GM23338 (cell line): Measurements from ENCODE around the gene ZSCAN23. TPM values are rescaled to one million over a fixed set of nuclear protein-coding genes. Genes with fewer than 3 reads are reported as not detected.

ENCODE experiments used
- ATAC-seq: fragments of 200-7000 bp; cut with Tn5 transposase; 3 replicates; pipeline ENCODE4 v1.9.1; 2020
- DNase-seq: peaks from one replicate; pipeline ENCODE4 v3.0.0-alpha.2; 2015; ENCODE audit warnings: low spot score
- H2AFZ ChIP-seq: fragments of 200-600 bp; sonication (generic); 2 replicates; pipeline ENCODE4 v1.8.0; 2016; ENCODE audit warnings: antibody characterized with exemption, mild to moderate bottlenecking, moderate library complexity
- H3F3A ChIP-seq: fragments of 200-600 bp; sonication (generic); replicated peaks from 2 replicates; pipeline ENCODE4 v1.8.0; 2017; ENCODE audit warnings: antibody characterized with exemption, mixed run types, low read depth
- H3K27ac ChIP-seq: fragments of 200-600 bp; sonication (generic); 2 replicates; pipeline ENCODE4 v1.6.1; 2016; ENCODE audit warnings: low read depth
- H3K27me3 ChIP-seq: fragments of 200-600 bp; sonication (generic); 2 replicates; pipeline ENCODE4 v1.8.0; 2016; ENCODE audit warnings: mild to moderate bottlenecking, mixed run types, moderate library complexity; ENCODE audit not compliant: insufficient read depth
- H3K36me3 ChIP-seq: fragments of 200-600 bp; sonication (generic); 2 replicates; pipeline ENCODE4 v1.8.0; 2016; ENCODE audit warnings: mild to moderate bottlenecking; ENCODE audit not compliant: insufficient read depth
- H3K4me1 ChIP-seq: fragments of 200-600 bp; sonication (generic); 2 replicates; pipeline ENCODE4 v1.8.0; 2016; ENCODE audit warnings: mild to moderate bottlenecking, moderate library complexity; ENCODE audit not compliant: insufficient read depth
- H3K4me2 ChIP-seq: fragments of 200-600 bp; sonication (generic); 2 replicates; pipeline ENCODE4 v1.7.1; 2017; ENCODE audit warnings: mixed run types
- H3K4me3 ChIP-seq: fragments of 200-600 bp; sonication (generic); 2 replicates; pipeline ENCODE4 v1.6.1; 2016; ENCODE audit warnings: mixed run types
- H3K79me2 ChIP-seq: fragments of 200-600 bp; sonication (generic); replicated peaks from 2 replicates; pipeline ENCODE4 v1.8.0; 2017; ENCODE audit warnings: mild to moderate bottlenecking; ENCODE audit not compliant: insufficient read depth
- H3K9me2 ChIP-seq: fragments of 200-600 bp; sonication (generic); 2 replicates; pipeline ENCODE4 v1.8.0; 2017; ENCODE audit not compliant: insufficient read depth
- H4K20me1 ChIP-seq: fragments of 200-600 bp; sonication (generic); replicated peaks from 2 replicates; pipeline ENCODE4 v1.8.0; 2017; ENCODE audit warnings: mild to moderate bottlenecking; ENCODE audit not compliant: insufficient read depth
- H3K27ac Mint-ChIP-seq: 2 replicates; pipeline ENCODE4 v1.8.0; 2020; ENCODE audit warnings: inconsistent platforms, mild to moderate bottlenecking, moderate library complexity, mixed read lengths
- H3K27me3 Mint-ChIP-seq: 3 replicates; pipeline ENCODE4 v1.8.0; 2022; ENCODE audit warnings: low read depth, mild to moderate bottlenecking, moderate library complexity, mixed read lengths, inconsistent platforms; ENCODE audit not compliant: insufficient read depth, poor library complexity
- H3K36me3 Mint-ChIP-seq: 3 replicates; pipeline ENCODE4 v1.8.0; 2021; ENCODE audit warnings: low read depth, mild to moderate bottlenecking, inconsistent platforms, moderate library complexity, mixed read lengths
- H3K4me1 Mint-ChIP-seq: 3 replicates; pipeline ENCODE4 v1.8.0; 2020; ENCODE audit warnings: mild to moderate bottlenecking, inconsistent platforms, mixed read lengths
- H3K4me3 Mint-ChIP-seq: 3 replicates; pipeline ENCODE4 v1.8.0; 2021; ENCODE audit warnings: moderate library complexity, mild to moderate bottlenecking, inconsistent platforms, mixed read lengths
- H3K9me3 Mint-ChIP-seq: 3 replicates; pipeline ENCODE4 v1.8.0; 2020; ENCODE audit warnings: moderate library complexity, mild to moderate bottlenecking, inconsistent platforms, mixed read lengths
- CREB1 ChIP-seq: fragments of 250-450 bp; sonication (Bioruptor Pico); IDR thresholded peaks from 2 replicates; pipeline ENCODE4 v1.5.0; 2020; ENCODE audit warnings: low read depth, mild to moderate bottlenecking, moderate library complexity
- EZH2 ChIP-seq: fragments of 200-600 bp; sonication (generic); IDR thresholded peaks from one replicate; pipeline ENCODE4 v1.8.0; 2017; ENCODE audit warnings: antibody characterized with exemption, mild to moderate bottlenecking, low read depth; ENCODE audit not compliant: unreplicated experiment
- EZH2phosphoT487 ChIP-seq: fragments of 200-600 bp; sonication (generic); IDR thresholded peaks from one replicate; pipeline ENCODE4 v1.8.1; 2018; ENCODE audit warnings: antibody characterized with exemption; ENCODE audit not compliant: unreplicated experiment
- JUNB ChIP-seq: IDR thresholded peaks from one replicate; pipeline ENCODE4 v1.6.1; 2016; ENCODE audit warnings: antibody characterized with exemption; ENCODE audit not compliant: unreplicated experiment
- NANOG ChIP-seq: IDR thresholded peaks from 2 replicates; pipeline ENCODE4 v1.6.1; 2016; ENCODE audit warnings: antibody characterized with exemption, borderline replicate concordance
- POLR2AphosphoS5 ChIP-seq: IDR thresholded peaks from 2 replicates; pipeline ENCODE4 v1.6.1; 2016; ENCODE audit warnings: antibody characterized with exemption, low read depth
- REST ChIP-seq: IDR thresholded peaks from one replicate; pipeline ENCODE4 v1.6.1; 2018; ENCODE audit warnings: antibody characterized with exemption; ENCODE audit not compliant: unreplicated experiment
- STAT1 ChIP-seq: IDR thresholded peaks from one replicate; pipeline ENCODE4 v1.6.1; 2016; ENCODE audit warnings: antibody characterized with exemption; ENCODE audit not compliant: unreplicated experiment
- ZNF114 ChIP-seq: fragments of 250-450 bp; sonication (Bioruptor Pico); IDR thresholded peaks from 2 replicates; pipeline ENCODE4 v1.5.0; 2020; ENCODE audit warnings: mild to moderate bottlenecking, moderate library complexity
- ZNF331 ChIP-seq: fragments of 250-450 bp; sonication (Bioruptor Pico); IDR thresholded peaks from 2 replicates; pipeline ENCODE4 v1.5.0; 2020; ENCODE audit warnings: low read depth, mild to moderate bottlenecking, moderate library complexity
- polyA plus RNA-seq: library from polyadenylated mRNA; unstranded; fragments of >200 nt; fragmentation: Nextera tagmentation; extraction: Ambion mirVana; gene quantifications from 2 replicates; pipeline ENCODE4 v1.2.1, GENCODE V29; 2016
- total RNA-seq: library from RNA; depleted of rRNA; stranded (reverse); fragments of >200 nt; shearing (Covaris generic); gene quantifications from 2 replicates; pipeline ENCODE4 v1.2.3, GENCODE V29; 2014
- TF ChIP-seq, protein P1 (sequence below), 2 experiments: fragments of 200-600 bp in 1 of 2; sonication (generic) in 1 of 2; conservative IDR thresholded peaks; 2 replicates each; pipeline versions ENCODE4 v1.5.1 to v1.6.1; 2016 to 2017; ENCODE audit warnings: antibody characterized with exemption in 2 of 2, low read depth in 2 of 2, mild to moderate bottlenecking in 2 of 2, moderate library complexity in 1 of 2
- TF ChIP-seq, protein P2 (sequence below): IDR thresholded peaks from 2 replicates; pipeline ENCODE4 v1.6.1; 2016; ENCODE audit warnings: antibody characterized with exemption
- TF ChIP-seq, protein P3 (sequence below): fragments of 250-450 bp; sonication (Bioruptor Pico); IDR thresholded peaks from 2 replicates; pipeline ENCODE4 v1.5.0; 2020; ENCODE audit warnings: mild to moderate bottlenecking, moderate library complexity

ZSCAN23 gene
- total and polyA plus RNA-seq, 2 experiments from 2014 or later = 1.9 to 7.8 TPM

DNA sequence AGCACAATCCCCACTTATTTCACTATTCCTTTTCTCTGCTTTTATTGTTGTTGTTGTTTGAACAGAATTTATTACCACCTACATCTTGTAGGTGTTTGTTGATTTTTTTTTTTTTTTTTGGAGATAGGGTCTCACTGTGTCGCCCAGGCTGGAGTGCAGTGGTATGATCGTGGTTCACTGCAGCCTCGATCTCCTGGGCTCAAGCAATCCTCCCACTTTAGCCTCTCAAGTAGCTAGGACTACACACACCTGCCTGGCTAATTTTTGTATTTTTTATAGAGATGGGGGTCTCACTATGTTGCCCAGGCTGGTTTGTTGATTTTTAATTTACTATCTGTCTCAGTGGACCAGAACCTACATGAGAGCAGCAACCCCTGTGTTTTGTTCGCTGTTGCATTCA is 47.4 kb downstream of the ZSCAN23 start:
- H3K27me3 ChIP-seq = peaks cover 7% of the 10 kb centered on the region
- peaks cover 29% of the 10 kb centered on the region for H3K36me3 ChIP-seq
- H2AFZ ChIP-seq = no peak overlapping the region
- H3F3A ChIP-seq = no peaks in the 10 kb centered on the region
- H4K20me1 ChIP-seq = peaks cover 28% of the 10 kb centered on the region
- H3K4me1 ChIP-seq = 0 out of 2 replicates have a peak, but pooled peaks cover 5% of the 10 kb centered on the region
- H3K9me2 ChIP-seq = no peaks in the 10 kb centered on the region
- Mint-ChIP-seq H3K9me3 (no peaks in the 10 kb centered on the region), H3K27me3 (peaks cover 2% of the 10 kb centered on the region), H3K4me3 (no peak overlapping the region; the same call in 2 of the 3 replicates), H3K27ac (no peak overlapping the region), H3K4me1 (peaks cover 21% of the 10 kb centered on the region), H3K36me3 (peaks cover 61% of the 10 kb centered on the region)
- ATAC-seq (no peak), DNase-seq (no peak)
- H3K27ac ChIP-seq = no peak overlapping the region
- H3K79me2 ChIP-seq = peaks cover 53% of the 10 kb centered on the region
- no peak overlapping the region for H3K4me3 ChIP-seq
- H3K4me2 ChIP-seq = no peak overlapping the region
- TF ChIP-seq EZH2 (no peak), ZNF331 (CRISPR knock-in tag) (no peak), JUNB (no peak), STAT1 (no peak), NANOG (no peak), EZH2phosphoT487 (no peak), POLR2AphosphoS5 (no peak), CREB1 (CRISPR knock-in tag) (no peak), ZNF114 (CRISPR knock-in tag) (no peak), REST (no peak)
- TF ChIP-seq, protein P1, sequence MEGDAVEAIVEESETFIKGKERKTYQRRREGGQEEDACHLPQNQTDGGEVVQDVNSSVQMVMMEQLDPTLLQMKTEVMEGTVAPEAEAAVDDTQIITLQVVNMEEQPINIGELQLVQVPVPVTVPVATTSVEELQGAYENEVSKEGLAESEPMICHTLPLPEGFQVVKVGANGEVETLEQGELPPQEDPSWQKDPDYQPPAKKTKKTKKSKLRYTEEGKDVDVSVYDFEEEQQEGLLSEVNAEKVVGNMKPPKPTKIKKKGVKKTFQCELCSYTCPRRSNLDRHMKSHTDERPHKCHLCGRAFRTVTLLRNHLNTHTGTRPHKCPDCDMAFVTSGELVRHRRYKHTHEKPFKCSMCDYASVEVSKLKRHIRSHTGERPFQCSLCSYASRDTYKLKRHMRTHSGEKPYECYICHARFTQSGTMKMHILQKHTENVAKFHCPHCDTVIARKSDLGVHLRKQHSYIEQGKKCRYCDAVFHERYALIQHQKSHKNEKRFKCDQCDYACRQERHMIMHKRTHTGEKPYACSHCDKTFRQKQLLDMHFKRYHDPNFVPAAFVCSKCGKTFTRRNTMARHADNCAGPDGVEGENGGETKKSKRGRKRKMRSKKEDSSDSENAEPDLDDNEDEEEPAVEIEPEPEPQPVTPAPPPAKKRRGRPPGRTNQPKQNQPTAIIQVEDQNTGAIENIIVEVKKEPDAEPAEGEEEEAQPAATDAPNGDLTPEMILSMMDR (conservative IDR thresholded peaks at IDR 0.05; ENCODE audit: low read depth in 2 of 2) = no peak
- TF ChIP-seq, protein P2, sequence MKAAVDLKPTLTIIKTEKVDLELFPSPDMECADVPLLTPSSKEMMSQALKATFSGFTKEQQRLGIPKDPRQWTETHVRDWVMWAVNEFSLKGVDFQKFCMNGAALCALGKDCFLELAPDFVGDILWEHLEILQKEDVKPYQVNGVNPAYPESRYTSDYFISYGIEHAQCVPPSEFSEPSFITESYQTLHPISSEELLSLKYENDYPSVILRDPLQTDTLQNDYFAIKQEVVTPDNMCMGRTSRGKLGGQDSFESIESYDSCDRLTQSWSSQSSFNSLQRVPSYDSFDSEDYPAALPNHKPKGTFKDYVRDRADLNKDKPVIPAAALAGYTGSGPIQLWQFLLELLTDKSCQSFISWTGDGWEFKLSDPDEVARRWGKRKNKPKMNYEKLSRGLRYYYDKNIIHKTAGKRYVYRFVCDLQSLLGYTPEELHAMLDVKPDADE = no peak
- TF ChIP-seq, protein P3, sequence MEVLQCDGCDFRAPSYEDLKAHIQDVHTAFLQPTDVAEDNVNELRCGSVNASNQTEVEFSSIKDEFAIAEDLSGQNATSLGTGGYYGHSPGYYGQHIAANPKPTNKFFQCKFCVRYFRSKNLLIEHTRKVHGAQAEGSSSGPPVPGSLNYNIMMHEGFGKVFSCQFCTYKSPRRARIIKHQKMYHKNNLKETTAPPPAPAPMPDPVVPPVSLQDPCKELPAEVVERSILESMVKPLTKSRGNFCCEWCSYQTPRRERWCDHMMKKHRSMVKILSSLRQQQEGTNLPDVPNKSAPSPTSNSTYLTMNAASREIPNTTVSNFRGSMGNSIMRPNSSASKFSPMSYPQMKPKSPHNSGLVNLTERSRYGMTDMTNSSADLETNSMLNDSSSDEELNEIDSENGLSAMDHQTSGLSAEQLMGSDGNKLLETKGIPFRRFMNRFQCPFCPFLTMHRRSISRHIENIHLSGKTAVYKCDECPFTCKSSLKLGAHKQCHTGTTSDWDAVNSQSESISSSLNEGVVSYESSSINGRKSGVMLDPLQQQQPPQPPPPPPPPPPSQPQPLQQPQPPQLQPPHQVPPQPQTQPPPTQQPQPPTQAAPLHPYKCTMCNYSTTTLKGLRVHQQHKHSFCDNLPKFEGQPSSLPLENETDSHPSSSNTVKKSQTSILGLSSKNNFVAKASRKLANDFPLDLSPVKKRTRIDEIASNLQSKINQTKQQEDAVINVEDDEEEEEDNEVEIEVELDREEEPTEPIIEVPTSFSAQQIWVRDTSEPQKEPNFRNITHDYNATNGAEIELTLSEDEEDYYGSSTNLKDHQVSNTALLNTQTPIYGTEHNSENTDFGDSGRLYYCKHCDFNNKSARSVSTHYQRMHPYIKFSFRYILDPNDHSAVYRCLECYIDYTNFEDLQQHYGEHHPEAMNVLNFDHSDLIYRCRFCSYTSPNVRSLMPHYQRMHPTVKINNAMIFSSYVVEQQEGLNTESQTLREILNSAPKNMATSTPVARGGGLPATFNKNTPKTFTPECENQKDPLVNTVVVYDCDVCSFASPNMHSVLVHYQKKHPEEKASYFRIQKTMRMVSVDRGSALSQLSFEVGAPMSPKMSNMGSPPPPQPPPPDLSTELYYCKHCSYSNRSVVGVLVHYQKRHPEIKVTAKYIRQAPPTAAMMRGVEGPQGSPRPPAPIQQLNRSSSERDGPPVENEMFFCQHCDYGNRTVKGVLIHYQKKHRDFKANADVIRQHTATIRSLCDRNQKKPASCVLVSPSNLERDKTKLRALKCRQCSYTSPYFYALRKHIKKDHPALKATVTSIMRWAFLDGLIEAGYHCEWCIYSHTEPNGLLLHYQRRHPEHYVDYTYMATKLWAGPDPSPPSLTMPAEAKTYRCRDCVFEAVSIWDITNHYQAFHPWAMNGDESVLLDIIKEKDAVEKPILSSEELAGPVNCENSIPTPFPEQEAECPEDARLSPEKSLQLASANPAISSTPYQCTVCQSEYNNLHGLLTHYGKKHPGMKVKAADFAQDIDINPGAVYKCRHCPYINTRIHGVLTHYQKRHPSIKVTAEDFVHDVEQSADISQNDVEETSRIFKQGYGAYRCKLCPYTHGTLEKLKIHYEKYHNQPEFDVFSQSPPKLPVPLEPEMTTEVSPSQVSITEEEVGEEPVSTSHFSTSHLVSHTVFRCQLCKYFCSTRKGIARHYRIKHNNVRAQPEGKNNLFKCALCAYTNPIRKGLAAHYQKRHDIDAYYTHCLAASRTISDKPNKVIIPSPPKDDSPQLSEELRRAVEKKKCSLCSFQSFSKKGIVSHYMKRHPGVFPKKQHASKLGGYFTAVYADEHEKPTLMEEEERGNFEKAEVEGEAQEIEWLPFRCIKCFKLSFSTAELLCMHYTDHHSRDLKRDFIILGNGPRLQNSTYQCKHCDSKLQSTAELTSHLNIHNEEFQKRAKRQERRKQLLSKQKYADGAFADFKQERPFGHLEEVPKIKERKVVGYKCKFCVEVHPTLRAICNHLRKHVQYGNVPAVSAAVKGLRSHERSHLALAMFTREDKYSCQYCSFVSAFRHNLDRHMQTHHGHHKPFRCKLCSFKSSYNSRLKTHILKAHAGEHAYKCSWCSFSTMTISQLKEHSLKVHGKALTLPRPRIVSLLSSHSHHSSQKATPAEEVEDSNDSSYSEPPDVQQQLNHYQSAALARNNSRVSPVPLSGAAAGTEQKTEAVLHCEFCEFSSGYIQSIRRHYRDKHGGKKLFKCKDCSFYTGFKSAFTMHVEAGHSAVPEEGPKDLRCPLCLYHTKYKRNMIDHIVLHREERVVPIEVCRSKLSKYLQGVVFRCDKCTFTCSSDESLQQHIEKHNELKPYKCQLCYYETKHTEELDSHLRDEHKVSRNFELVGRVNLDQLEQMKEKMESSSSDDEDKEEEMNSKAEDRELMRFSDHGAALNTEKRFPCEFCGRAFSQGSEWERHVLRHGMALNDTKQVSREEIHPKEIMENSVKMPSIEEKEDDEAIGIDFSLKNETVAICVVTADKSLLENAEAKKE (CRISPR knock-in tag) = no peak
